Activated CD4-positive, alpha-beta T cell treated with anti-CD3 and anti-CD28 coated beads for 48 hours (primary cell): ENCODE measurements around the gene ZC3H12C.
A peak's percentile ranks its signal among the peaks of the same experiment; 100 is the strongest.

Experiments used
- DNase-seq: peaks from one replicate; pipeline ENCODE4 v3.0.0-alpha.2; 2020

The ZC3H12C gene

DNA sequence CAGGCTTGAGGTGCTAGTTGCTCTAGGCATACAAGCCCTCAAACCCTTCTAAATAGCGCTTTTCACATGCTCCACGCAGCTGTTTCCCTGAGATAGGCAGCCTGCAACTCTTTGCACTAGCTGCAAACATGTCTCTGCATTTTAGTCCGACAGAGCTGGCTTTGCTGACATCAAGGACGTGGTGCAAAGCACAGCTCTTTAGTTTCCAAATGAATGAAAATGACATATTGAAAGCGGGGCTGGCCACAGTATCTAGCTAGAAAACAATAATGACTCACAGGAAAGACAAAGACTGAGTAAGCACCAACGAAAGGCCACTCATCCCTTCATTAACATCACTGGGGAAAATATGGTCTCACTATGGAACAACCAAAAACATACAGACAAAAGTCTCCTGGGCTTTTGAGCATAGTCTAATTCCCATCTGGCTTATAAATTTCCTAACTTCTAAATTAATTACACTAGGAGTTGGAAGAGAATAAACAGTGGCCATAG is 15.3 kb upstream of the ZC3H12C start:
- DNase-seq, result peak; percentile 45

DNA sequence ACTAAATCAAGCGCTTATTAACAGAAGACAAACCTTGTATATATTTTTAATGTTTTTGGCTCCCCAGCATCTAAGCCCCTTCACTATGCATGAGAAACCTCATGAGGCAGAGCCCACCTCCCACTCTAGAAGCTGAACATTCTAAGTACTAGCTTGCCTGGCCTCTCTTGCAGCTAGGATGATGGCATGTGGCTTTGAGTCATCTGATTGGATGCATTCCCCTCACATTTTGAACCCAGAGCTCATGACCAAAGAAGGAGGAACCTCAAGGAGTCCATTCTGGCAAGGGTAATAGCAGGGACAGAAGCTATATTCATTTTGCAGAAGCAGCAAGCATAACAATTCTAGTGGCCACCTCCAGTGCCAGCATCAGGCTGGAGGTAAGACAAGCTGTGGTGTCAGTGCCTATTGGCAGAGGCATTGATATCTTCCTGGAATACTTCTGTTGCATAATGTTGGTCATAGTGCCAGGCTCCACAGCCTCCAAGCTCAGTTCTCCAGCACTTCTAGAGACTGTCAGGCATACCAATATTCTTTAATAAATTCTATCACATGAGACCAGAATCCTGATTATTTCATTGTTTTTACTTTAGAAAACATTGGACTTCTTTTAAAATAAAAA is 14.2 kb upstream of the ZC3H12C start:
- DNase-seq, result no peak

- DNase-seq, result no peak
These were observed 13.5 kb upstream of the ZC3H12C start for GRCh38 chr11:110079726-110080125.

DNA sequence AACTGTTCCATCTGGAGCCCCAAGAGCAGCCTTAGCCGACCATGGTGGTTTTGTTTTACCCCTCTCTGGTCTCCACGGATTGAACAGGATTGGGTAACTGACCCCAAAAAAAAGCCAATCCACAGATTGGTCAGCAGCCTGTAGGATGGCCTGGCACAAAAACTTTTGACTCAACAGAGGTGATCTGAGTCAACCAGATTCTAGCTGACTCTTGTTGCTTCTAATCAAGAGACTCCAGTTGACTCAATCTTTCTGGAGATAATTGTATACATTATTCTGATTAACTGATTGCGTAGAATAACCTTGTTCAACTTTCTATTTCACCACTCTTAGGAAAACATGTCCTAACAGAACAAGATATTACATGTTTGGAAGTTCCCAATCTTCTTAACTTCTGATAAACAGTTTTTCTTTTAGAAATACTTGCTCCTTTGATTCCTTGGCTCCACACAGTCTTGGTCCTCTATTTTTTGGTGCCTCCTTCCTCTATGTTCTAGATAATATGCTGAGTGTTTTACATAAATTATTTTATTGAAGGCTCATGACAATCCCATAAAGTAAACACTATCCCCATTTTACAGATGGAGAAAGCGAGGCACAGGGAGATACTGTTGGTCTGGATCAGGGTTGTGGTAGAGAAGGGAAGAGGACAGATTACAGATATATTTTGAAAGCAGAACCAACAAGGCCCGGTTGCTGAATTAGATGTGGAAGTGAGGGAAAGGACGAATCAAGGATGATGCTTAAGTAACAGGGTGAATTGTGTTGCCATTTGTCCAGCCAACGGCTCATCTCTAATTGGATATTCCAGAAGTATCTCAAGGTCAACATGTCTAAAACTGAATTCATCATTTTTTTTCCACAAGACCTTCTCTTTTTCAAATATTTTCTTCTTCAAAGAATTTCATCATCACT is 11.5 kb upstream of the ZC3H12C start:
- DNase-seq, result no peak

DNA sequence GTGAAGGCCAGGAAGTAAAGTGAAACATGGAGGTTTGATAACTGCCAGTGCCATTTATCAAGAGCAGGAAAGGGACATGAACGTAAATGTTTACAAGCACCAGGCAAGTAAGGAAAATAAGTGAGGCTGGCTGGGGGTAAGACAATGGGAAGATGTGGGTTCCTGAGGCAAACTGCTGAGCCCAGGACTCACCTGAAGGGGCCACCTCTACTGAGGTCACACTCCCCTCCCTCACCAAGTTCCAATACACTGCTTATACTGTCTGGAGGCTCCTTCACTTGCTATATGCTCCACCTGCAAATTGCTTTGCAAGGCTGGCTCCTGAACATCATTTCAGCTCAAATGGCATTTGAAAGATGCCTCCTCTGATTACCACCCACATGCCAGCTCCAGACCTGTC is 10.3 kb upstream of the ZC3H12C start:
- DNase-seq, result no peak

DNA sequence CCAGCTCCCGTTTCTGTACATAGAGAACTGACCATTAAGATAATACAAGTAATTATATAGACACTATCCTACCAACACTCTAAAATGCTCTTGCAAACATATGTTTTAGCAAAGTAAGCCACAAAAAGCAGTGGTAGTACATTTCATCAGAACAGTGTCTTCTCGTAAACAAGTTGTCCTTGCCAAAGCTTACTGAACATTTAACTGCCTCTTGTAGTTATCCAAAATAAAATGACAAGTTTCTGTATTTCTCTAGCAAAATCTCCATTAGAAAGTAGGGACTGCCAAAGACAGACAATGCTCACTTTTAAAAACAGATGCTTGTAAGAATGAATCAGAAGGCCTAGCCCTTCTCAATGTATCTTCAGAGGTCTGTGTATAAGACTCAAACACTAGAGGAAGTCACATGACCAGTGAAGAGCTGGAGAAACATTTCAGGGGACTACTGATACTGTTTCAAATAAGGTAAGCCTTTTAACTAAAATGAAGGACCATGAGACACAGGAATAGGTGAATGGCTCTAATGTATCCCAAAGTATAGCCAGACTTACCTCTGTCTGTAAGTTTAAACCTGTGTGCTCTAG is 7.8 kb upstream of the ZC3H12C start:
- no peak for DNase-seq

DNA sequence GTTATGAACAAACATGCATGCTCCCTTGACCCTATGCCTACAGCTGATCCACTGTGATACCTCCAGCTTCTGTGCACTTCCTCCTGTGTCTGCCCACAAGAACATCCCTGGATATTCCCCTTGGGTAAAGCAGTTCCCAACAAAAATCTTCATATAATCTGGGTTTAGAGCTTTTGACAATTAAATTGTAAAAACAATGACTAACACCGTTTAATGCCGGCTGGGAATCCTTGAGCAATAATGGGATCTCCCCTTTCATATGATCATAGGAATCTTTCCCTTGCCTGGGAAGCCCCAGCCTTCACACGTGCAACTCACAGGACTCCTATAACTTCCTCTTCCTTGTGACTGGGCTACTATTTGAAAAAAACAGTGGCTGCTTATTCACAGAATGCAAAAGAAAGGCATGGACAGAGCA is 6.3 kb upstream of the ZC3H12C start:
- no peak for DNase-seq

DNA sequence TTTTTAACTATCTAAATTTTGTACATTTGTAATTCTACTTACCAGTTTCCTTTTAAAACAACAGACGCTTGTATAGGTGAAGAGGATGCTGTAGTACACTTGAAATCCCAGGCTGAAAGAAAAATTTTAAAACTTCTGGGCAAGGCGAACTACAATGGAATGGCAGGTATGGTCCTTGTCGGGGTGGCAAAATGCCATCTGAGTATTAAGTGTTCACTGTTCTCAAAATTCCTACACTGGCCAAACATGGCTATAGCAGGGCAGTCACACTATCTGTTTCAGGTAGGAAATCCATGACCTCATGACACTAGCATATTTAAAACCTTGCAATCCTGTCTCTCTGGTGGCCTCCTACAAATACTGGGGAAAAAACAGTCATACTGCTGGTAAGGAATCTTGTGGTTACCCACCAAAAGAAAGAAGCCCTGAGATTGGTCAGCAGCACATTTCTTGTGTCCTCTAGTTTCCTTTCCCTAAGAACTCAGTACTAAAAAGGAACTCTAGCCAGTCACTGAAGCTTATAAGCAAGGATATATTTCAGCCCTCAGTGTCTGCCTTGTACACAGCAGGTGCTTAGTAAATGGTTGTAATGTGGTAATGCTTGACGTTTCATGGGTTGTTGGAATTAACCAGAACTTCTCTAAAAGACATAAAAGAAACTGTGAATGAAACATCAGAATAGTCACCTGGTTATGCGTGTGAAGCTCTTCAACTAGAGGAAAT is 5.2 kb upstream of the ZC3H12C start:
- DNase-seq, result no peak

DNA sequence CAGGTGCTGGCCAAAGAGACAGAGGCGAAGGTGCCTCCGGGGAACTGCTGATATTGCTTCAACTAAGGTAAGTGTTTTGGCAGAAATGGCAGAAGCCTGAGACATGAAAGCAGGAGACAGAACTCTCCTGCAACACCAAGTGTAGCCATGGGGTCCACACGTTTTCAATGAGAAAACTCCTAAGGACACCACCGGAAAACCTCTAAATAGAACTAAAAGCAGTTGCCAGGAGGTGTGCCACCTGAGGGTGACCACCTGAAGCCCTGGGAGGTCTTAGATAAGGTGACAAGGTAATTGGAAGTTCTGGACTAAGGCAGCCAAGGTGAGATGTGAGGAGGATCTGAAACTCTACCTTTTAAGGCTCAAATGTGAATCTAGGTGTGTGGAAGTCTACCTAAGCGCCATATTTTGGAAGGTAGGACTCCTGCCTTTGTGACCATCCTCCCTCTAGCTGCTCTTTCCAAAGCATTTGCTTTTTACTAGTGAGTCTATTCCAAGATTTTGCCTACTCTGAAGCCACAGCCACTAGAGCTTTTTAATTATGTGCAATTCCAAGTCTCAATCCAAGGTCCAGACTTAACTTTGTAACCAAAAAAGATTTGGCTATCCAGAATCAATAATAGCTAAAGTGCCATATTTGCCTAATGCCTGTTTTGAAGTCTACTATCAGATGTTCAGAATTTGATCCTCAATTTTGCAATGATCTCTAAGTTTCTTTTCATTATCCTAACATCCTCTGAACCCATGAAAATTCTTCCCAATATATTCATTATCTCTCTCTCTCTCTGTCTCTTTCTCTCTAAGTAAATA is 4.5 kb upstream of the ZC3H12C start:
- no peak for DNase-seq

DNA sequence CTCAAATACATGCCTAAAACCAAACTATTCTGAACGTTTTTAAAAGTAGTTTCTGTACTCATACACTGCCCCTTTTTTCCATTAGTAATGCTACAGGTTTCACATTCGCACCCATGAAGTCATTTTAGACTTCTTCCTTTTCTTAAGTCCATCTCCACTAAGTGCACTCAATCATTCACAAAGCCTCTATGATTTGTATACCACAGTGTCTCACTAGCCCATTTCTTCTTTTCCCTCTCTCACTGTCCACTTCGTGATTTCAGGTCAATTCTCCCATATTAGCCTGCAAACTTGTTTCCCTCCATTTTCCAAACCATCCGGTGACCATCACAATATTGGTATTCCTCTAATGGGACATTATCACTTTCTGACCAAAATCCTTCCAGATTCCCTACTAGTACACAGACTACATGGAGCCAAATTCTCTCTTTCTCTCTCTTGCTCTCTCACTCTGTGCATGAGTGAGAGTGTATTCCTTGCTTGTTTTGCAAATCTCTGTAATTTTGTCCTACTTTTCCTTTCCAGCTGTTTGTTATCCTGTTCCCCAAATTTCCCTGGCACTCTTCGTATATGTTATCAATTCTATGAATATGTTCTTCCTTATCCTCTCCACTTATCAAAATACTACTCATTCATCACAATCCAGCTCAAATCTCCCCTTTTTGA is 3.4 kb upstream of the ZC3H12C start:
- no peak for DNase-seq

DNA sequence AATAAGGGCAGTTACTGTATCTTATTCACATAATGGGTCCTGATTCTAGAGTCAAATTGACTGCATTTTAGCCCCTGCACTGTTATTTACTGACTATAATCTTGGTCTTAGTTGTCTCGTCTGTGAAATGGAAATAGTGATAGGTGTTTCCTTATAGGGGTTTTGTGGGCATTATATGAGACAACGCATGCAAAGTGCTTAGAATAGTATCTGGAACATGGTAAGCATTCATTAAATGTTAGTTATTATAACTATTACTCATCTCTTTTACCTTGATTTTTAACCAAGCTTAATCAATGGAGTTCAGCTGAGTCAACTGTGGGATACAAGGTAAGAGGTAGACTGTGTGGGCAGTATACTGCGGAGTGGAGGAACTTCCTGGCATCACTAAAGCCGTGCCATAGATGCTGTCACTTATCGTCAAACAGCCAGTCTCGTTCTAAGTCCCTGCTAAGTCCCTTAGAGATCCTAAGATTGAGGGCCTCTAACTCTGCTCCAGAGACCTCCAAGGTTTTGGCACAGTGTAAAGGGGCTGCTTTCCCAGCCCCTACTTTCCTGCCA is 2.6 kb upstream of the ZC3H12C start:
- no peak for DNase-seq

- DNase-seq, result no peak
These were observed 1.1 kb upstream of the ZC3H12C start for GRCh38 chr11:110092111-110092514.

- DNase-seq, result peak; percentile 7
These were observed 460 bp downstream of the ZC3H12C start for GRCh38 chr11:110093407-110094297.

DNA sequence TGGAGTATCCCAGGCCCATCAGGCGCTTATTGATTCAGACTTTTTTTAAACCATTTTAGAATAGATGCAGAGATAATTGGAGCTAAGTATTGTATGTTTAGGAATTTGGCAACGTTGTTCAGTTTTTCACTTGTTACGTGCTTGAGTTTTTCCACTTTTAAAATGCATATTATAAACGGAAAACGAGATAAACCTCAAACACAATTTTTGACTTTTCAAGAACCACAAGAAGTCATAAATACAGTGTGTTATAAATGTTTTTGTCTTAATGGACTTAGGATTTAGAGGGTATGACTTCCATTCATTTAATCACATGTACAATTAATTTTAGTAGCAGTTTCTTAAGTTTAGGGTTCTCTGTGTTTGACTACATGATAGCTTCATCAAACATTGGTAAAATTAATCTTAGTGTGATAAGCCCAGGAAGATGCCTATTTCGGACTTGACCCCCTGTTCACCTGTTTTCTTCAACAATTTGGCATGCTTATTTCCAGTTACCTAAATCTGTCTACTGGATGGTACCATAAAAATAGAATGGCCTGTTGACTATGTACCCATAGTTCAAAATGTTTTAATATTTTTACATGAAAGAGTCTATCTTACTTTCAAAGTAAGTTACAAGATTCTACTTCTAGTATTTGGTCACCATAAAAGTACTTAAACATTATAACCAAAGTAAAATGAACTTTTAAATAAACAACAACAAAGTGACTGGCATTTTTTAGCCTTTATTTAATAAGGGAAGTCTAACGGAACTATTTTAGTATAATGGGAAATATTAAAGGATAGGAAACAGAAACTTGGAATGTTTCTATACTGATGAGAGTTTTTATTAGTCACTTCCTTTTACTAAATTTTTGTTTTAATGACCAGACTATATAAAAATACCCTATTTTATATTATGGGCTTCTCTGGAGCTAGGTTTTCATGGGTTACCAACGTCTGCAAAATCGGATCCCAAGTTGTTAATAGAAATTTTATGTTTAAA is 1.4 kb downstream of the ZC3H12C start:
- DNase-seq, result no peak

DNA sequence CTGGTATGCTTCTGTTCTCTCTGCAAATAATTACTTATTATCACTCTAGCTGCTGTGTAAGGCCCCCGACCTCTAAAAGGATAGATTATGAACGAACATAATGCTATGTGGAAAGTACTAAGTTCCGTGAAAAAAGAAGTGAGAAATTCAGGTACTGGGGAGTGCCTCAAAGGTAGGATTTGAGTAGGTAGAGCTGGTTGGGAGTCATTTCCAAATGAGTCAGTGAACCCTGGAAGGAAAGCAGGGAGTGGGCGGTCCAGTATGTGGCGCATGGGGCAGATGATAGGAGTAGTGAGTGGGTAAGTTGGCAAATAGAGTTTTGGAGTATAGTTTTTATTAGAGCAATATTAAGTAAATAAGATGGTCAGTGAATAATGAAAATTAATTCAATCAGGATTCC is 2.4 kb downstream of the ZC3H12C start:
- no peak for DNase-seq

- no peak for DNase-seq
These were observed 3.3 kb downstream of the ZC3H12C start for GRCh38 chr11:110096496-110096895.

- DNase-seq, result no peak
These were observed 4.3 kb downstream of the ZC3H12C start for GRCh38 chr11:110097459-110098012.

GRCh38 chr11:110098645-110099044 is 5.5 kb downstream of the ZC3H12C start:
- no peak for DNase-seq
